Chondrocyte (in vitro differentiated cells): ENCODE data around the gene GBP1. TPM values are rescaled to one million over a fixed set of nuclear protein-coding genes. Genes with fewer than 3 reads are reported as not detected.
"Not testable (repeated sequence)": the region's sequence is repeated elsewhere in the genome, so short reads cannot be mapped to it uniquely, and the experiment has no call there.

Experiments
- DNase-seq: peaks from one replicate; pipeline ENCODE4 v3.0.0; 2021; ENCODE audit warnings: mixed read lengths, low spot score
- H3K27ac Mint-ChIP-seq: one replicate; pipeline ENCODE4 v1.8.0; 2021; ENCODE audit warnings: mild to moderate bottlenecking, moderate library complexity, mixed read lengths; ENCODE audit not compliant: unreplicated experiment
- H3K27me3 Mint-ChIP-seq: 2 replicates; pipeline ENCODE4 v1.8.0; 2021; ENCODE audit warnings: low read depth, mixed read lengths
- H3K36me3 Mint-ChIP-seq: 2 replicates; pipeline ENCODE4 v1.8.0; 2021; ENCODE audit warnings: low read depth, mixed read lengths
- H3K4me1 Mint-ChIP-seq: 2 replicates; pipeline ENCODE4 v1.8.0; 2021; ENCODE audit warnings: low read depth, mild to moderate bottlenecking, mixed read lengths
- H3K4me3 Mint-ChIP-seq: one replicate; pipeline ENCODE4 v1.8.0; 2021; ENCODE audit warnings: mild to moderate bottlenecking, moderate library complexity, mixed read lengths; ENCODE audit not compliant: unreplicated experiment
- H3K9me3 Mint-ChIP-seq: 2 replicates; pipeline ENCODE4 v1.8.0; 2021; ENCODE audit warnings: low read depth, mixed read lengths
- total RNA-seq: library from RNA; stranded (reverse); gene quantifications from 3 replicates; pipeline ENCODE4 v1.2.1, GENCODE V29; 2021
- TF ChIP-seq, protein P1 (sequence below): fragments of 200-600 bp; sonication (generic); IDR thresholded peaks from 2 replicates; pipeline ENCODE4 v1.5.0; 2021; ENCODE audit warnings: antibody characterized with exemption, mild to moderate bottlenecking, moderate library complexity

GBP1 gene
- total RNA-seq, 1 donor from 2014 or later: 12.9 TPM

- TF ChIP-seq, protein P1, sequence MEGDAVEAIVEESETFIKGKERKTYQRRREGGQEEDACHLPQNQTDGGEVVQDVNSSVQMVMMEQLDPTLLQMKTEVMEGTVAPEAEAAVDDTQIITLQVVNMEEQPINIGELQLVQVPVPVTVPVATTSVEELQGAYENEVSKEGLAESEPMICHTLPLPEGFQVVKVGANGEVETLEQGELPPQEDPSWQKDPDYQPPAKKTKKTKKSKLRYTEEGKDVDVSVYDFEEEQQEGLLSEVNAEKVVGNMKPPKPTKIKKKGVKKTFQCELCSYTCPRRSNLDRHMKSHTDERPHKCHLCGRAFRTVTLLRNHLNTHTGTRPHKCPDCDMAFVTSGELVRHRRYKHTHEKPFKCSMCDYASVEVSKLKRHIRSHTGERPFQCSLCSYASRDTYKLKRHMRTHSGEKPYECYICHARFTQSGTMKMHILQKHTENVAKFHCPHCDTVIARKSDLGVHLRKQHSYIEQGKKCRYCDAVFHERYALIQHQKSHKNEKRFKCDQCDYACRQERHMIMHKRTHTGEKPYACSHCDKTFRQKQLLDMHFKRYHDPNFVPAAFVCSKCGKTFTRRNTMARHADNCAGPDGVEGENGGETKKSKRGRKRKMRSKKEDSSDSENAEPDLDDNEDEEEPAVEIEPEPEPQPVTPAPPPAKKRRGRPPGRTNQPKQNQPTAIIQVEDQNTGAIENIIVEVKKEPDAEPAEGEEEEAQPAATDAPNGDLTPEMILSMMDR: no peak
- DNase-seq: no peak
- Mint-ChIP-seq H3K27me3 (no peaks in the 10 kb centered on the region), H3K4me3 (no peak overlapping the region), H3K36me3 (peaks cover 12% of the 10 kb centered on the region), H3K27ac (no peak overlapping the region), H3K4me1 (peaks cover 24% of the 10 kb centered on the region), H3K9me3 (no peaks in the 10 kb centered on the region)
These were observed 4.9 kb downstream of the GBP1 start for GRCh38 chr1:89060091-89060490.

DNA sequence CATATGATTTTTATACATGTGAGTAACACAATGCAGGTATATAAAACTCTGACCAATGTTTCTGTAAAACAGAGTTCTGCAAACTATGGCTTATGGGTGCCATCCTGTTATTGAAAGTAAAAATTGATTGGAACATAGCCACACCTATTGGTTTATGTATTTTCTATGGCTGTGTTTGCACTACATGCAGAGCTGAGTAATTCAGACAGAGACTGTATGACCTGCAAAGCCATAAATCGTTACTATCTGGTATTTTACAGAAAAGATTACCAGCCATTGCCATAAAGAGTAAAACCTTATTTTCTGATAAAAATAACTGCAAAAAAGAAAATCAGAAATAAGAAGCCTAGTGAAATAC lies 13.1 kb downstream of the GBP1 start:
- no peaks in the 10 kb centered on the region for H3K9me3 Mint-ChIP-seq
- H3K27ac Mint-ChIP-seq: no peak overlapping the region
- TF ChIP-seq, protein P1: no peak
- no peak overlapping the region for H3K4me3 Mint-ChIP-seq
- H3K4me1 Mint-ChIP-seq: peaks cover 3% of the 10 kb centered on the region
- no peak for DNase-seq
- peaks cover 1% of the 10 kb centered on the region for H3K27me3 Mint-ChIP-seq
- H3K36me3 Mint-ChIP-seq: peaks cover 17% of the 10 kb centered on the region

GRCh38 chr1:89051300-89051954 lies 13.6 kb downstream of the GBP1 start:
- no peak overlapping the region for H3K27ac Mint-ChIP-seq
- H3K36me3 Mint-ChIP-seq: peaks cover 14% of the 10 kb centered on the region
- peaks cover 1% of the 10 kb centered on the region for H3K27me3 Mint-ChIP-seq
- TF ChIP-seq, protein P1: no peak
- no peak for DNase-seq
- H3K4me1 Mint-ChIP-seq: peaks cover 3% of the 10 kb centered on the region
- H3K9me3 Mint-ChIP-seq: no peaks in the 10 kb centered on the region
- no peak overlapping the region for H3K4me3 Mint-ChIP-seq

DNA sequence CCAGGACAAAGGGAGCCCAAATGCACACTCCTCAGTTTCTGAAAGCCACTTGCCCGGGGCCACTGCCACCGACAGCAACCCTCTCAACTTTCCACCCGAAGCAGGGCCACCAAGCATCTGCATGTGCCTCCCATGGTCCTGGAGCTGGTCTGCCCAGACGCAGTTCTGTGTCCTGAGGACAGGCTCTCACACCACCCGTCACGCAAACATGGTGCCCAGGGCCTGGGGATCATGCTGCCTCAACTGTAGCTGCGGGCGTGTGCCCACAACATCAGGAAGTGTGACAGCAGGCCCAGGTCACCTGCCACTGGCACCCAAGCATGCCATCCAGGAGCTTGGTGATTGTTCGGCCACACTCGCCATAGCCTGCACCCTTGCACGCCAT lies 14.4 kb downstream of the GBP1 start:
- TF ChIP-seq, protein P1: no peak
- H3K27ac Mint-ChIP-seq: no peak overlapping the region
- no peaks in the 10 kb centered on the region for H3K9me3 Mint-ChIP-seq
- no peak overlapping the region for H3K4me3 Mint-ChIP-seq
- H3K36me3 Mint-ChIP-seq: peaks cover 14% of the 10 kb centered on the region
- no peak for DNase-seq
- peaks cover 3% of the 10 kb centered on the region for H3K4me1 Mint-ChIP-seq
- H3K27me3 Mint-ChIP-seq: peaks cover 1% of the 10 kb centered on the region

- not testable (repeated sequence) for H3K9me3 Mint-ChIP-seq, DNase-seq, H3K4me3 Mint-ChIP-seq, H3K27ac Mint-ChIP-seq, H3K4me1 Mint-ChIP-seq, H3K27me3 Mint-ChIP-seq
- H3K36me3 Mint-ChIP-seq: peaks cover 13% of the 10 kb centered on the region
These were observed 14.9 kb downstream of the GBP1 start for GRCh38 chr1:89049901-89050648.

DNA sequence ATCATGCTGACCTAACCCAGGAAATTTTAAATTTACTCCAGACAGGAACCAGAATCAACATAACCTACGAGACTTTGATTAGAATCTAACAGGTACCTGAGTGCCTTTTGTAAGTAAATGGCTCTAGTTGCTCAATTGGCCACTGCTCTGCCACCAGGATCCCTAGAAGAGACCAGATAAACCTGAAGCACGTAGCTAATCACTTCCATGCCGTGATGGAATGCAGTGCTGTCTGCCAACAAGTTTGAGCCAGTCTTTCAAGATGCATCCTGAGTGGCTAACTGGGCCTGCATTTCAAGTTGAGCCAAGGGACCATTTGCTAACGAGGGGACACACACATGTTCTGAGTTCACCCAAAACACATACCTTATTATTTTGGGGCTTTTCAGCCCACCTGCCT lies 15.8 kb downstream of the GBP1 start:
- DNase-seq, H3K4me1 Mint-ChIP-seq: not testable (repeated sequence)

More for the DNA sequence above, 15.8 kb downstream of the GBP1 start:
- not testable (repeated sequence) for H3K9me3 Mint-ChIP-seq, H3K4me3 Mint-ChIP-seq, H3K27ac Mint-ChIP-seq, H3K27me3 Mint-ChIP-seq
- H3K36me3 Mint-ChIP-seq: peaks cover 12% of the 10 kb centered on the region
